Cardiac fibroblast (primary cell): ENCODE results near the gene WASF1.

ENCODE experiments used
- DNase-seq, 2 donors: peaks; one replicate each; pipeline versions ENCODE4 v3.0.0 to v3.0.0-alpha.2; 2010; ENCODE audit warnings: low read depth in 2 of 2
- H3K4me3 ChIP-seq, 2 donors: replicated peaks in 1 of 2; 1 replicate in 1 of 2; 2 replicates in 1 of 2; pipeline ENCODE4 v1.5.1; 2011; ENCODE audit warnings: low read depth in 2 of 2, low read length in 2 of 2, mild to moderate bottlenecking in 2 of 2, moderate library complexity in 1 of 2
- CTCF ChIP-seq: IDR thresholded peaks from one replicate; pipeline ENCODE4 v1.5.1; 2011; ENCODE audit warnings: low read depth, mild to moderate bottlenecking, low read length, inconsistent platforms

The WASF1 gene

GRCh38 chr6:110114004-110114403 lies 65.5 kb downstream of the WASF1 start:
- TF ChIP-seq CTCF, result no peak
- DNase-seq, result no peak
- H3K4me3 ChIP-seq, result no peak overlapping the region

- no peak for TF ChIP-seq CTCF
- no peak overlapping the region for H3K4me3 ChIP-seq
- DNase-seq, result no peak
These were observed 74.2 kb downstream of the WASF1 start for GRCh38 chr6:110105296-110105695.

- DNase-seq, result no peak
- no peak overlapping the region for H3K4me3 ChIP-seq
- TF ChIP-seq CTCF, result no peak
These were observed 76.2 kb downstream of the WASF1 start for GRCh38 chr6:110103260-110103659.

- H3K4me3 ChIP-seq, result no peak overlapping the region
- no peak for TF ChIP-seq CTCF
- DNase-seq, result no peak
These were observed 77.1 kb downstream of the WASF1 start for GRCh38 chr6:110102411-110102810.

GRCh38 chr6:110101885-110102284 lies 77.6 kb downstream of the WASF1 start:
- no peak for DNase-seq
- H3K4me3 ChIP-seq, result no peak overlapping the region
- TF ChIP-seq CTCF, result no peak

- no peak for DNase-seq
- no peak overlapping the region for H3K4me3 ChIP-seq
- no peak for TF ChIP-seq CTCF
These were observed 80.9 kb downstream of the WASF1 start for GRCh38 chr6:110098511-110099116.

GRCh38 chr6:110097443-110097842 lies 82.0 kb downstream of the WASF1 start:
- peak in 1 of 2 donors; percentile 5 for DNase-seq
- TF ChIP-seq CTCF, result no peak
- H3K4me3 ChIP-seq, result no peak overlapping the region
